ENCODE results near the gene NOP56. TPM values are rescaled to one million over a fixed set of nuclear protein-coding genes. Genes with fewer than 3 reads are reported as not detected.

The NOP56 gene
- polyA plus RNA-seq, 1 donor (not counting 4 experiments of a cell fraction or from before 2014, with no cell fraction given) = 242 TPM

DNA sequence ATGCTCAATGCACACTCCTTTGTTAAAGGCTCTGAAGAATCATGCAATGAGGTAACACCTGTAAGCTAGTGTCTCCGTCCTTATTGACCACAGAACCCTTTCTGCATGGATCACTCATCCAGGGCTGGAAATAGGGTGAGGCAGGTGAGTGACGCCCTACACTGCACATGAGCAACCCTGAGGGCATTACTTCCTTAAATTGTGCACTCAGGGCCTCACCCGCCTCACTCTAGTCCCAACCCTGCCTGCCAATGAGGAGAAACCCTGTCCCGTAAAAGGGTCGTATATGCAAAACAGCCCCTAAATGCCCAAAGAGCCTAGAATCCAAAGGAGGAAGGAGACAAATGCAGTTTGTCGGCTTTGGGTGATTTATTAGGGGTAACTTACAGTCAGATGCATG is 33.6 kb upstream of the NOP56 start:
- Histone ChIP-seq H3K9ac (ENCODE audit: control insufficient read depth, extremely low read depth, insufficient read depth, low read length) (no peak overlapping the region), H2AFZ (ENCODE audit: control insufficient read depth, low read length) (no peak overlapping the region), H4K20me1 (ENCODE audit: control insufficient read depth, extremely low read depth, insufficient read depth, low read length) (no peaks in the 10 kb centered on the region), H3K27ac (ENCODE audit: control insufficient read depth, insufficient read depth, low read length) (no peak overlapping the region), H3K4me2 (ENCODE audit: control insufficient read depth, extremely low read depth, insufficient read depth, low read depth, low read length) (no peak overlapping the region), H3K4me3 (ENCODE audit: control insufficient read depth in 2 of 3, extremely low read depth in 1 of 3, insufficient read depth in 2 of 3, low read depth in 1 of 3, low read length in 3 of 3) (no peak overlapping the region), H3K27me3 (ENCODE audit: control insufficient read depth, extremely low read depth, insufficient read depth, low read length) (peaks cover 2% of the 10 kb centered on the region), H3K9me1 (ENCODE audit: control insufficient read depth, extremely low read depth, insufficient read depth, low read length) (no peaks in the 10 kb centered on the region), H3K79me2 (ENCODE audit: control insufficient read depth, insufficient read depth, low read length) (no peaks in the 10 kb centered on the region), H3K4me1 (ENCODE audit: control insufficient read depth, extremely low read depth, insufficient read depth, low read length) (no peaks in the 10 kb centered on the region), H3K36me3 (ENCODE audit: control insufficient read depth in 2 of 2, extremely low read depth in 1 of 2, insufficient read depth in 2 of 2, low read length in 2 of 2) (no peaks in the 10 kb centered on the region), H3K9me3 (ENCODE audit: control insufficient read depth, low read depth, low read length) (no peaks in the 10 kb centered on the region)
- dilution Hi-C loops (cut with MboI; ENCODE audit: extremely low pct_ligation_motif_present, low sequenced_read_pairs) = no loop called here
- no peak for TF ChIP-seq EZH2 (IDR thresholded peaks at IDR 0.05; ENCODE audit: low read length)
- TF ChIP-seq, protein P1, sequence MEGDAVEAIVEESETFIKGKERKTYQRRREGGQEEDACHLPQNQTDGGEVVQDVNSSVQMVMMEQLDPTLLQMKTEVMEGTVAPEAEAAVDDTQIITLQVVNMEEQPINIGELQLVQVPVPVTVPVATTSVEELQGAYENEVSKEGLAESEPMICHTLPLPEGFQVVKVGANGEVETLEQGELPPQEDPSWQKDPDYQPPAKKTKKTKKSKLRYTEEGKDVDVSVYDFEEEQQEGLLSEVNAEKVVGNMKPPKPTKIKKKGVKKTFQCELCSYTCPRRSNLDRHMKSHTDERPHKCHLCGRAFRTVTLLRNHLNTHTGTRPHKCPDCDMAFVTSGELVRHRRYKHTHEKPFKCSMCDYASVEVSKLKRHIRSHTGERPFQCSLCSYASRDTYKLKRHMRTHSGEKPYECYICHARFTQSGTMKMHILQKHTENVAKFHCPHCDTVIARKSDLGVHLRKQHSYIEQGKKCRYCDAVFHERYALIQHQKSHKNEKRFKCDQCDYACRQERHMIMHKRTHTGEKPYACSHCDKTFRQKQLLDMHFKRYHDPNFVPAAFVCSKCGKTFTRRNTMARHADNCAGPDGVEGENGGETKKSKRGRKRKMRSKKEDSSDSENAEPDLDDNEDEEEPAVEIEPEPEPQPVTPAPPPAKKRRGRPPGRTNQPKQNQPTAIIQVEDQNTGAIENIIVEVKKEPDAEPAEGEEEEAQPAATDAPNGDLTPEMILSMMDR (optimal IDR thresholded peaks at IDR 0.05 in 1 of 3, IDR thresholded peaks at IDR 0.05 in 1 of 3, conservative IDR thresholded peaks at IDR 0.05 in 1 of 3; ENCODE audit: extremely low read depth in 1 of 3, insufficient read depth in 2 of 3, low read length in 3 of 3) = no peak
- FAIRE-seq = no peak
- no peak for DNase-seq (ENCODE audit: low read depth, low spot score)

DNA sequence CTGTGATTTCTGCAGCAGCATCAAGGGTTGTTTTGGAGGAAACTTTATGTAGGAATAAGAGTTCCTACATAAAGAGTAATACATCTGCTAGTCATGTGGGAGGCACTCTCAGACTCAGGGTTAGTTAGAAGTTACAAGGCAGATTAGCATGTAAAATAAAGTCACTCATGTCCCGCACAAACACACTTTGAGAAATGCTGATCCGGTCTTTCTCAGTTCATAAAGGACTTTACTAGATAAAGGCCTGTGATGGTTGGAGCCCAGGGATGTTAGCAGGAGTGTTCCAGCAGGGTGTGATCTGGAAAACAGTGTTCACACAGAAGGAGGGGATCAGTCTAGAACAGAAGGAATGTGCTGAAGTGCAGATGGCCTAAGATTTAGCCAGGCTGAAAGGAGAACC is 33.1 kb upstream of the NOP56 start:
- Histone ChIP-seq H3K27me3 (ENCODE audit: control insufficient read depth, extremely low read depth, insufficient read depth, low read length) (peaks cover 3% of the 10 kb centered on the region), H3K4me2 (ENCODE audit: control insufficient read depth, extremely low read depth, insufficient read depth, low read depth, low read length) (no peak overlapping the region), H3K9ac (ENCODE audit: control insufficient read depth, extremely low read depth, insufficient read depth, low read length) (no peak overlapping the region), H3K79me2 (ENCODE audit: control insufficient read depth, insufficient read depth, low read length) (no peaks in the 10 kb centered on the region), H3K36me3 (ENCODE audit: control insufficient read depth in 2 of 2, extremely low read depth in 1 of 2, insufficient read depth in 2 of 2, low read length in 2 of 2) (no peaks in the 10 kb centered on the region), H2AFZ (ENCODE audit: control insufficient read depth, low read length) (no peak overlapping the region), H3K27ac (ENCODE audit: control insufficient read depth, insufficient read depth, low read length) (no peak overlapping the region), H3K9me1 (ENCODE audit: control insufficient read depth, extremely low read depth, insufficient read depth, low read length) (no peaks in the 10 kb centered on the region), H3K4me3 (ENCODE audit: control insufficient read depth in 2 of 3, extremely low read depth in 1 of 3, insufficient read depth in 2 of 3, low read depth in 1 of 3, low read length in 3 of 3) (no peak overlapping the region), H4K20me1 (ENCODE audit: control insufficient read depth, extremely low read depth, insufficient read depth, low read length) (no peaks in the 10 kb centered on the region), H3K9me3 (ENCODE audit: control insufficient read depth, low read depth, low read length) (peaks cover 4% of the 10 kb centered on the region), H3K4me1 (ENCODE audit: control insufficient read depth, extremely low read depth, insufficient read depth, low read length) (no peaks in the 10 kb centered on the region)
- DNase-seq (ENCODE audit: low read depth, low spot score) (no peak), FAIRE-seq (no peak)
- dilution Hi-C loops (cut with MboI; ENCODE audit: extremely low pct_ligation_motif_present, low sequenced_read_pairs) = no loop called here
- TF ChIP-seq, protein P1 (optimal IDR thresholded peaks at IDR 0.05 in 1 of 3, IDR thresholded peaks at IDR 0.05 in 1 of 3, conservative IDR thresholded peaks at IDR 0.05 in 1 of 3; ENCODE audit: extremely low read depth in 1 of 3, insufficient read depth in 2 of 3, low read length in 3 of 3) = no peak
